GM21786 (cell line): ENCODE data around the gene SNX25.

Experiments
- ATAC-seq: cut with Tn5 transposase; IDR thresholded peaks from one replicate; pipeline ENCODE4 v1.9.1; 2021; ENCODE audit not compliant: unreplicated experiment

Gene SNX25

DNA sequence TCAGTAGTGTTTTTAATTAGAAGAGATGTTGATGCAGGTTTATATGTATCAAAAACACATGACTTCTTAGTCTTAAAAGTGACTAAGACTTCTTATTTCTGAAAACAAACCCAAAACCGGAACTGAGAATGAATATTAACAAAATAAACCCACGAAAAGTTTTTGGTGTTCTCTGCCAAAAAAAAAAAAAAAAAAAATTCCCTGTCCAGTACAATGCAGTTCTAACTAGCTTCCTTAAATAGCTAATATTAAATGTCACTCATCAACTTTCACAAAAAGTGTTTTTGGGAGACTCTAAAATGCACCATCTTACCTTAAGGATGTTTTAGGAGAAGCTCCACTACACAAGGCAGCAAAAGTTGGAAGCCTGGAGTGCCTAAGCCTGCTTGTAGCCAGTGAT, 189.2 kb downstream of the SNX25 start:
- no peak for ATAC-seq

DNA sequence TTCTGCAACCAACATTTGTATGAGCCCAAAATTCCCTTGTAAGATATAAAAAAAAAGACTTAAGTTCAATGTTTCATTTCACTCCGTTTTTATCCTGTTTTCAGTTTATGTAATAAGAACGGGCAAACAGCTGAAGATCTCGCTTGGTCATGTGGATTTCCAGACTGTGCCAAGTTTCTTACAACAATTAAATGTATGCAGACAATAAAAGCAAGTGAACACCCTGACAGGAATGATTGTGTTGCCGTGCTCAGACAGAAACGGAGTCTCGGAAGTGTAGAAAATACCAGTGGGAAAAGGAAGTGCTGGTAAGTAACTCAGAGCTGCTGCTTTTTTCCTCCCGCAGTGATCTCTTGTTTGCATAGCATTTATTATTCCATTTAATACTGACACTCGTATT, 190.1 kb downstream of the SNX25 start:
- ATAC-seq, result no peak

DNA sequence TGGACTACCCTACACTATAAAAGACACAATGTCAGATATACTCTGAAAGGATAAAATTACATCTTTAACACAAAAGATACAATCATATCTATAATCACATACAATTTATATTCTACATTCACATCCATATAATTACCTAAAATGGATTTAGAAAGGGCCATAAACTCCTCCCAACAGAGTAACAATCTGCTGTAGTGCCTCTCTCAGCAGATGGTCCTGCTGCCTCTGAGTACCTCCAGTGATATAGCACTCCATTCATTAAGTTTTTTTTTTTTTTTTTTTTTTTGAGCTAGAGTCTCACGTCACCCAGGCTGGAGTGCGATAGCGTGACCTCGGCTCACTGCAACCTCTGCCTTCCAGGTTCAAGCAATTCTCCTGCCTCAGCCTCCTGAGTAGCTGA, 194.6 kb downstream of the SNX25 start:
- no peak for ATAC-seq

DNA sequence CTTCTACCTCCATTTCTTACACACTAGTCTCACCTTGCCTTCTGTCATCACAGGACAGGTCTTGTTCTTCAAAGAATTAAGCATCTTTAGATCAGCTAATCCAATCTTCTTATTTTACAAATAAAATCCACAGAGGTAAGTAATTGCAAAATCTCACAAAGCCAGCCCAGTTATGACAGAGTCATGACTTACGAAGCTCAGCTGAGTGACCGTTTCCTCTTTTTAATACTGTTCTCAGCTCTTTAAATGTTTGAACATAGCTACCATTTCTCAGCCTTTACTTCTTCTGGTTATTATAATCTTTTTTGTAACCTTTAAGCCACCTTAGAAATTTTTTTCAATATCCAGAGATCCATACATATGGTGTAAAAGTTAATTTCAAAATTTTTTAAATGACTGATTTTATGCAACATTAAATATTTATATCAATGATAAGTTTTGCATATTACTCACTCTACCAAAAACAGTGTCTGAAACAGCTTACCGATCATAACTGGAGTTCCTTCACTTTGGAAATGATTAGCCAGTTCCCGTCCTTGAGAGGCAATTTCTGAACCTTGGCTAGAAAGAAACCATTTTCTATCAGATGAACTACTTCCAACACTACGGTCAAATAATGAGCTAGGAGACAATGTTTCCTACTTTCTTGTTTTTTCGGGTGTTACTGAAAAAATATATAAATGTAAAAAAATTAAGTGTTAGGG, 196.1 kb downstream of the SNX25 start:
- peak; percentile 44 for ATAC-seq

DNA sequence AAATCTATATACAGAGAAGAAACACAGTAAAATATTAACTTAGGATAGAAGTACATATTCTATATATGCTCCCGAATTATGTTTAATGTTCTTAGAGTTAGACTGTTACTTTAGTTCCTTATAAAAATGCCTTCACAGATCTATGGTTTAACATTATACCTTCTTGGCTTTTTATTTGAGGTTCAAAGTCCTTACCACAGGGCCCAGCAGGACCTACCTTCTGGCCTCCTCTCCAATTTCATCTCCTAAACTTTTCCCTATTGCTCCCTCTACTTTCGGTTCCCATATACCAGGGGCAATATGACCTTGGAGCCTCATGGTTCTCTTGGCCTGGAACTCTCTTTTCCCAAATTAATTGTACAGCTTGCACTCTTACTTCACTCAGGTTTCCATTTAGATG, 199.0 kb downstream of the SNX25 start:
- no peak for ATAC-seq

DNA sequence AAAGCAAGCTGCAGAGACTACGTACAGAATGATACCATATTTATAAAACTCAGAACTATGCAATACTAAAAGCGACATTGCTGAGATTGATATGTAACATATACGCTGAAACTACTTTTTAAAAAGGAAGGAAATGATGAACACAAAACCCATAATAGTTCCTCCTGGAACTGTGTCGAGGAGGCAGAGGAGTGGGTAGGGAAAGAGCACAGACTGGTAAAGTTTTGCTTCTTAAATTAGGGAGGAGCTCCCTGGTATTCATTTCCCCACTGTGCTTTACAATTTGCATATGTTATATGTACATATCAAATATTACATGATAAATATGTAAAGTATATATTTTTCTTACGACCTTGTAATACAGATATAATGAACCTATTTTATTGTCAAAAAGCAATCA, 202.5 kb downstream of the SNX25 start:
- no peak for ATAC-seq

DNA sequence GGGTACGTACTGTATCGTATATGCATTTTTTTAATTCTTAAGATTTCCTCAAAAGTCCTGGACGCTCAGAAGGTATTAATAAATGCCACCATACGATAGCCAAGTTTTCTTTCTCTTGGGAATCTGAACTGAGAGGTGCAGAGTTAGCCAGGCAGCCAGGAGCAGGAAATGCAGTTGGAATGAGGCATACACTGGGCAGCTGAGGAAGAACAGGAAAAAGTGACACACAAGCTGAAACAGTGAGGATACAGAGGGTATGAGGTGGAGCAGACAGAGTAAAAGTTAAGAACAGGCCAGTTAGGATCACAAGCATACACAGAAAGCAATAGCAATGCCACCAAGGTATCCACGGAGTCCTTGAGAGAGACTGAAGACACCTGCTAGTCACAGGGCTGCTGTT, 203.0 kb downstream of the SNX25 start:
- ATAC-seq, result no peak
